ENCODE data around the gene TMEM181.
"Not testable (repeated sequence)": the region's sequence is repeated elsewhere in the genome, so short reads cannot be mapped to it uniquely, and the experiment has no call there.

TMEM181 gene

DNA sequence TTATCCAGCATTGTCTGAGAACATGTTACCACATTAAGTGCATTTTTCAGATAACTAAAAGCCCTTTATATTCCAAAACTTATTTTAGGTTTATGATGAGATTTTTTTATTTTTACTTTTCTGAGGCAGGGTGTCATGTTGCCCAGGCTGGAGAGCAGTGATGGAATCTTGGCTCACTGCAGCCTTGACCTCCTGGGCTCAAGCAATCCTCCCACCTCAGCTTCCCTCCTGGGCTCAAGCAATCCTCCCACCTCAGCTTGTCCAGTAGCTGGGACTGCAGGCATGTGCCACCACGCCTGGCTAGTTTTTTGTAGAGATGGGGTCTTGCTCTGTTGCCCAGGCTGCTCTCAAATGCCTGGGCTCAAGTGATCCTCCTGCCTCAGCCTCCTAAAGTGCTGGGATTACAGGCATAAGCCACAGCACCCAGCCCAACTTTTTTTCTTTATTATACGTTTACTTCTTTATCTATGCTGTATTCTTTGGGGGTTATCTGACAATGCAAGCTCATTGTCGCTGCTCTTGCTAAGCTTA lies 78.5 kb downstream of the TMEM181 start:
- no peak for DNase-seq (ENCODE audit: low spot score)

DNA sequence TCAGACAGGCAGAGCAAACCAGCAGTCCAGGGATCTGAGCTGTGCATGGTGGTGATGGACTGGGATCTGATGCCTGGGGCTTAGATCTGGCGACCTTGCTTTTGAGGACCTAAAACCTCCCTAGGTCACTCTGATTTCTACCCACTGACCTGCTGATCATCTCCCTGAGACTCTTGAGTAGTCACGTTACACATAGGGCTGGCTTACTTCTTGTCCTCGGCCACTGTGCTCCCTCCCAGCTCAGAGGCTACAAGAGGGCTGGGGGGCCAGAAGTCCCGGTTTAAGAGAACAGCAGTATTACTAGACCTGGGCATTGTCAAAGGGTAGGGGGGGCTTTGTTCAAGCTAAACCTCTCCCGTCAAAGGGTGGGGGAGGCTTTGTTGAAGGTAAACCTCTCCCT lies 79.2 kb downstream of the TMEM181 start:
- DNase-seq (ENCODE audit: low spot score) = no peak

DNA sequence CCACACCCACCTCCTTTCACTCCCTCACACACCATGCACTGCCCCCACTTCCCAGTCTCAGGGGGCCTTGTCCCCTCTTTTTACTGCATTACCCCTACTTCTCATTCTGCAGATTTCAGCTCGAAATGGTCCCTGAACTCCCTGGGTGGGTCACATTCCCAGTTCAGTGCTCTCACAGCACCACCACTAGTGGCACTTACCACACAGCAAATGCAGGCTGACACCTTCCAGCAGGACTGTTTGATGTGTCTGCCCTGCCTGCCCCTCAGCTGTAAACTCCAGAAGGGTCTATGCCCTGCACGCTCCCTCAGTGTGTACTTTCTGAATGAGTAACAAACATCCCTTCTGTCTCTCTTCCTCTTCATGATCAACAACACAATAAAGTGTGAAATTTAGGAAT lies 80.6 kb downstream of the TMEM181 start:
- DNase-seq (ENCODE audit: low spot score) = no peak

DNA sequence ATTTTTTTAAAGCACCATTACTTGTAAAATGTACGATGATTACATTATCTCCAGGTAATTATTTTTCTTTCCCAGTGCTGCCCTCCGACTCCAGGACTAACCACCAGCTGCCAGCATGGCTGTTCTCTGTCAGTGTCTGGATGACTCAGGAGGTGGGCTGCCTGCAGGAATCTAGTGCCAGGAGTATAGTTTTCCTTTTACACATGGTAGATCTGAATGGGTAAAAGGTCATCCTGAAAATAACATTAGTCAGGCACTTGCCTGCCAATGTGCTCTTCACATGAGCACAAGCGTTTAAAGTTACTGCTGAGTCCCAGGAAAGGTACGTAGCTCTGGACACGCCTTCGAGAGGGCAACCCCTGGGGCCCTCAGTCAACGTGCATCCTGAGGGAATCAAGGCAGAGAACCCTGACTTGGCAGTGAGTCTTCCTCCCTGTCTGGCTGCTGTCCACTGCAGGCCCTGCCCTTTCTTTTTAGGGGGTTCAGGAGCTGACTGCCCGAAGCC lies 82.3 kb downstream of the TMEM181 start:
- DNase-seq (ENCODE audit: low spot score) = peak; percentile 90

DNA sequence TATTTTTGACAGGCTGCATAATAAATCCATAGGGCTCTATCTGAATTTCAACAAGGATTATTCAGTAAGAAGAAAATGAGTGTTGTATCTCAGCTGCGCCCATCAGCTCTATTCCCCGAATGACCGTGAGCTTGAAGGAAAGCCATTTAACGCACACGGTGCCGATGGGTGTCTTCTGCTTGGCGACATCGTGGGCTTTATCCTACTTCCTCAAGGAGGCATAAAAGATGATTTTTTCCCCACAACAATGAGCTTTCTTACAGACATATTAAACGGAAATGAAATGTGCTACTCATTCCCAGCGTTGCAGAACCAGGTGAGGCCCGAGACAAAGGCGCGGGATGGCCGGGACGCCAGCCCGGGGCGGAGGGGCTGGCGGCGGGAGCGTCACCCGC lies 83.9 kb downstream of the TMEM181 start:
- peak; percentile 32 for DNase-seq (ENCODE audit: low spot score)

DNA sequence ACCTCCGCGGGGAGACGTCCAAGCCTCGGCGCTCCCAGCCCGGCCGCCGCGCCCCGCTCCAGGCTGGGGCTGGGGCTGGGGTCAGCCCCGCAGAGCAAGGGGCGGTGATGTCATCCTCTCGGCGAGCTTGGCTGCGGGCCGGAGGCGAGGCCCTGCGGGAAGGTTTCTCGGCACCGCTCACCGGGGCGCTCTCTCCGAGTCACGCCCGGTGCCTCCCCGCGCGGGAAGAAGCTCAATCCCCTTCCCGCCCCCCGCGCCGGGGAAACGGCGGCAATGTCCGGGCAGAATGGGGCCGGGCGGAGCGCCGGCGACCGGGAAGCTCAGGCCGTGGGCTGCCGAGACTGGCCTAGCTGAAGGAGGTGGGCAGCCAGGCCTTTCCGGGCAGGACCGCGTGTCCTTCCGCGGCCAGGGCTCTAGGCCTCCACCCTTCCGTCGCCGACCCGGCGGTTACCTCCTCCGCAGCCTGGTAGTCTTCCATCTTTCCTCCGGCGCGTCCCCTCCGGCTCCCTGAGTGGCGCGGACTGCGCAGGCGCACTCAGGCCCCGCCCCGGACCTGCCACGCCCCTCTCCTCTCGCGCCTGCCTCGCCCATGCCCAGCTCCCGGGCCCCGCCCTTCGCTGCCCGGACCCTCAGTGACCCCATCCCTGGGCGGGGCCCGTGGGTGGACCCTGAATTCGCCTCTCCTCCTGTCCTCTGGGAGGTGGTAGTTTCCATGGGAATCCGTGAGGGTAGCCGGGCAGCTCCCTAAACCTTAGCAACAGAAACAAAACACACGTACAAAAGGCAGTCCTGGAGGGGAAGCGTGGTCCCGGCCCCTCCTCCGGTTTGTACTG lies 84.6 kb downstream of the TMEM181 start, which contains the start of gene DYNLT1:
Gene DYNLT1, minus strand, starts transcription at position 513 of the 833 bp plus-strand sequence. Its CDS starts 35 bp downstream, at position 478.
- DNase-seq (ENCODE audit: low spot score) = peak; percentile 89

DNA sequence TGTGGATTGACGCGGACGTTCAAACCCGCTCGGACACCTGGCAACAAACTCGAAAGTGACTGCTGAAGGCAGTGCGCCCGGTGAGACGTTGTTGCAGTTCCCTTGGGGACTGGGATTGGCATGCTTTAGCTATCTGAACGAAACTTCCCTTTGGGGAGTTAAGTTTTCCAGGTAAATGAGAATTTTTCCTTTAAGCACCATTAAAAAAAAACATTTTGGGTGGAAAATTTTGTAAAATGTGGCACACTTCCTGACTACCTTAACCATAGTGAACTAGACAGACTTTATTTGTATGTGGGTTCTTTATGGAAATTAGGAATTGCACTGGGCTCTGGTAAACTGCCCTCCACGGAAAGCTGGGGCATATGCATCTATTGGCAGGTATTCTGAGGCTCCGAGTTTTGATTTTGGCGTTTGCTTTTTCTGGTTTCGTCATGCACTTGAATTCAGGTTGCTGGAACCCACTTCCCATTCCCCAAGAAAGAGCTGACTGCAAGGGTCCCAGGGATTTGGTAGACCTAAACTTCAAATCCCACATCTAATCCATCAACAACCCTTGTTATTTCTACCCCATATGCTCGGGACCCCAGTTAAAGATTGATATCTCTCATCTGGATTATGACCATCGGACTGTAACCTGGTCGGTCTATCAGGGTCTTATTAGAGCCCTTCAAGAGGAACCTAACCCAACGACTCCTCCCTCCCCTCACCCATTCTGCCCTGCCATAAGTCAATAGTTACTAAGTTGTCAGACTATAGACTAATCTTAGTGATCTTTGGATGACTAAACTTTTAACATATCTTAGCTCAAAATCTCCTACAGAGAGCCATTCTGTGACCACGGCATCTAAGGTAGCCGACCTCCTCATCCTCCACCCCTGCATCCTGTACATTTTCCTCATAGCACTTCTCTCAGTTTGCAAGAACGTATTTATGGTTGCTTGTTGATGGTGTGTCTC lies 85.5 kb downstream of the TMEM181 start:
- no peak for DNase-seq (ENCODE audit: low spot score)

DNA sequence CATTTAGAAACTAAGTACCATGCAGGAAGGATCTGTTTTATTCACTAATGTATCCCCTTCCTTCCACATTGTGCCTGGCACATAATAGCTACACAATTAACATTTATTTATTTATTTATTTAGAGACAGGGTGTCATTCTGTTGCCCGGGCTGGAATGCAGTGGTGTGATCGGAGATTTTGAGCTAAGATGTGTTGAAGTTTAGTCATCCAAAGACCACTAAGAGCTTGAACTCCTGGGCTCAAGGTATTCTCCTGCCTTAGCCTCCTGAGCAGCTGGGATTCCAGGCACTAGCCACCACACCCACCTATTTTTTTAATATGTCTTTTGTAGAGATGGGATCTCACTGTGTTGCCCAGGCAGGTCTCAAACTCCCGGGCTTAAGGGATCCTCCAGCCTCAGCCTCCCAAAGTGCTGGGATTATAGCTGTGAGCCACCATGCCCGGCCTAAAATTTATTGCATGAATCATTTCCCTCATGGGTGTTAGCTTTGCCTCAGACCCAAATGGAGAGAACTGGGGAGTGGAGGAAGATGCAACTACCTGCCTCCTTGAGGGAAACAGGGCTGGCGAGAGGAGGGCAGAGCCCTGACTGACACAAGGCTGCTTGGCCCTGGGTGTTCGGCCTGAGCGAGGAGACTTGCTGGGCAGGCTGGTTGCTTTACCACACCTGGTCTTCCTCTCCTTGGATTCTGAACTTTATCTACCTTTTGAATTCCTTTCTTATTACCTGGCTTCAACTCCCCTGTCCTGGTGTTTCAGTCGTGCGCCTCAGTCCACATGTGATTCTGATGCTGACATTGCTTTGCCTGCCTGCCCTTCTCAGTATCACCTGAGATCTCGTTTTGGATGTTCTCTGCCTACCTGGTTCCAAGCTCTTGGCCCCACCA lies 86.4 kb downstream of the TMEM181 start:
- no peak for DNase-seq (ENCODE audit: low spot score)

DNA sequence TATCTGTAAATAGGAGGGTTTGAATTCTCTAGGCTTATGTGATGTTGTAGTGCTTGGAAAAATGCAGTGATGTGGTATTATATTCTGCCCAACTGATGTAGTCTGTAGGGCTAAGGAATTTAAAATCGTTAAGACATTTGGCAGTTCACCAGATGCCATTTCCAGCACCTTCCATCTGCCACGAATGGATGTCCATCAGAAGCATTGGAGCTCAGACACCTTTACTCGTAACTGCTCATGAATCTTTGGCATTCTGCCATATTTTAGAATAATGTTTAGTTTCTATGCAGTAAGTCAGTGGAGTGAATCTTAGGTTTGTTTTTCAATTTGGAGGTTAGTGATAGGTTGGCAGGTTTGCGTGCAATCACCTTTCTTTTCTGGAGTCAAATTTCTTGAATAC lies 87.6 kb downstream of the TMEM181 start:
- DNase-seq (ENCODE audit: low spot score) = no peak

DNA sequence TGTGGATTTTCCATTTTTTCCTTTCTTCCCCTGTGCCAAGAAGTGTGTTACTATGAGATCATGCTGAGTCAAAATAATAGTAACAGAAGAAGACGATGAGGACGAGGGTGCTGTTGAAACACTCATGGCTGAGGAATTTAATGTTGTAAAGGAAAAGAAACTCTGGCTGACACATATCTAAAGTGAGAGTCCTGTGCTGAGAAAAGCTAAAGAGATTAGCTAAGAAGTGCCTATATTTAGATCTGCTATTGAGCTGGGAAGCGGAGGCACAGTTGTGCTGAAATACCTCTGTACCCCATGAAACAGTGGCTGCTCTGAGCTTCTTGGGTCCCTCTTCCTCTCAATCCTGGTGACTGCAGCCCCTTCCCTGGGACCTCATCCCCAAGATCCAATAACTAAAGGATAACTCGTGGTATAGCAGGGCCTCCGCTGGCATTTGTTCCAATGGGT lies 88.8 kb downstream of the TMEM181 start:
- DNase-seq (ENCODE audit: low spot score) = peak; percentile 83

DNA sequence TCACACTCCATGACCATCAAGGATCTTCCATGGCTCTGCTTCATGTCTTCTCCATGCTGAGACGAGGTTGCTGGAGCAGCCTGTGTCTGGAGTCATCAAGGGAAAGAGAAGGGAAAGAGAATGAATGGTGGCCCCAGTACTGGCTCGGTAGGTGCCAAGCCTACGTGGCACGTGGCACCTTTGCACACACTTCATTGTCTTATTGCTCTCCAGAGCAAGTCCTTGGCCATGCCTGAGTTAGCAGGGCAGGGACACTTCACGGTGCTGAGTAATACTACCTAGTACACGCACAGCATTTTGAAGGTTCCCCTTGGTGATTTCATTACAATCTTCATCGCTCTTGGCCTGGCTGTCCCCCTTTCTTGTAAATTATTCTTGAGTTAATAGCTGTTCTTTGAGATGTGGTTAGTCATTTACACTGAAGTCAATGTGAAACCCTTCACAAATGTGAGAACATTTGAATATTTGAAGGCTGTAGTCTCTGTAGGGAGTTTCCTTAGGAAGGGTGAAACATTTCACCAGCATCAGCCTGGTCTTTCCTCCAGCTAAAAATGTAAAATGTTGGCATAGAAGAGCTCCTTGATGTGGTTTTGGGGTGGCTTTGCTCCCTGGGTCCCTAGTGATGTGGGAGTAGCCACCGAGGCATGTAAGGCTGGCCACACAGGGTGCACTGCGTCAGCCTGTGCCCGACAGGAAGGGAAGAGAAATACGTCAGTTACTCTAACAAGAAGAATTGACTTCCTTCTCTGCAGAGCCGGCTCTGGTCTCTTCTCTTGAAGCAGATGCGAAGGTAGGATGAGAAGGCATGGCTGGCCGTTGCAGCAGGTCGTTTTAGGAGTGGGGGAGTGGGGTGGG lies 89.6 kb downstream of the TMEM181 start, which contains the start of gene SYTL3:
Gene SYTL3, plus strand, starts transcription at position 766 of the 855 bp plus-strand sequence. CDS start 13,215 bp downstream, outside the sequence.
- DNase-seq (ENCODE audit: low spot score) = no peak

DNA sequence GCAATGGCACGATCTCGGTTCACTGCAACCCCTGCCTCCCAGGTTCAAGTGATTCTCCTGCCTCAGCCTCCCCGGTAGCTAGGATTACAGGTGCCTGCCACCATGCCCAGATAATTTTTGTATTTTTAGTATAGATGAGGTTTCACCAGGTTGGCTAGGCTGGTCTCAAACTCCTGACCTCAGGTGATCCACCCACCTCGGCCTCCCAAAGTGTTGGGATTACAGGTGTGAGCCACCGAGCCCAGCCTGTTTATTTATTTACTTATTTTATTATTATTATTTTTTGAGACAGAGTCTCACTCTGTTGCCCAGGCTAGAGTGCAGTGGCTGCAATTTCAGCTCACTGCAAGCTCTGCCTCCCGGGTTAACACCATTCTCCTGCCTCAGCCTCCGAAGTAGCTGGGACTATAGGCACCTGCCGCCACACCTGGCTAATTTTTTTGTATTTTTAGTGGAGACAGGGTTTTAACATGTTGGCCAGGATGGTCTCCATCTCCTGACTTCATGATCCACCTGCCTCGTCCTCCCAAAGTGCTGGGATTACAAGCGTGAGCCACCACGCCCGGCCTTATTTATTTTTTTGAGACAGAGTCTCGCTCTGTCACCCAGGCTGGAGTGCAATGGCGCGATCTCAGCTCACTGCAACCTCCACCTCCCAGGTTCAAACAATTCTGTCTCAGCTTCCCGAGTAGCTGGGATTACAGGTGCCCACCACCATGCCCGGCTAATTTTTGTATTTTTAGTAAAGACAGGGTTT lies 92.3 kb downstream of the TMEM181 start:
- DNase-seq (ENCODE audit: low spot score) = not testable (repeated sequence)

DNA sequence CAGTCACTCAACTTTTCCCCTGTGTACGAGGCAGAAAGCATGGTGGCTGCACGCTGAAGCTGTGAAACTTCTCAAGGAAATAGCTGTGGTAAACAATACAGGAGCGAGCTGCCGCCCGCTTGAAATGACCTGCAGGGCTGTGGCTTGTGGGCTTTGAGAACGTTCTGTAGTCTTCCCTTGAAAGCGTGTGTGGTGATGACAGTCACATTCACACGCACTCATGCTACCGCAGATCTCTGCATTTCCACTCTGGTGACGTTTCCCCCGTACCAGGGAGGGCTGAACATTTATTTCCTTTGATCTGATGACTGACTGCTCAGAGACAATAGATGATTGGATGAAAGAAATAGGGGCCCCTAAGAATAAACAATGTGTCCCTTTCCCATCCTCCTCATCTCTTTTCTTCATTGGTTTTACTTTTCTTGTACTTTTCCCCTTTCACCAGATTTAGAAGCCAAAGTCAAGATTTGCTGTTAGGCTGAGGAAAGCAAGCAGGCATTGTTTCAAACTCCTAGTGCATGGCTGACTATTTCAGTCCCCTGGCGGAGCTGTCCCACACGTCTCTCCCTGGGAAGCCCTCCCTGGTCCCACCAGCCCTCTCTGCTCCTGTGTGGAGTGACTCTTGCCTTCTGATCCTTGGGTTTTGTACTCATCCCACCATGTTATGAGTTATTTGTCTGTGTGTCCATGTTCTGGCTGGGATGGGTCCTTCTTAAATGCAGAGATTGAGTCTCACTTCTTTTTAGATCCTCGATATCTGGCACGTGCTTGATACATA lies 93.9 kb downstream of the TMEM181 start:
- DNase-seq (ENCODE audit: low spot score) = no peak

DNA sequence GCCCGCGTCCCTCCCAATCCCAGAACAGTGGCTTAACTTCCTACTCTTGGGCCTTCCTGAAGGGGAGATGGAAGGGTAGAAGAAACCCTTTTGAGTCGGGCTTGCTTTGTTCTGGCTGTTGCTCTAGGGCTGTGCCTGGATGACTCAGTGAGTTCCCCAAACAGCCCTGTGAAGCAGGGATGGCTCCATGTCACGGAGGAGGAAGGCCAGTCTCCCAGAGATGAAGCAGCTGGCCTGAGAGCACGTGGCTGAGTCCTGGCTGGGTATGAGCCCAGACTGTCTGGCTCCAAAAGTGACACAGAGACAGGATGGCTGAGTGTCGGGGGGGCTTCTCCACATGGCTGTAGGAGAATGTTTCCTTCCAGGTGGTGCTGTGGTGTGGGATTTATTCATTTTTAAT lies 94.6 kb downstream of the TMEM181 start:
- DNase-seq (ENCODE audit: low spot score) = no peak

DNA sequence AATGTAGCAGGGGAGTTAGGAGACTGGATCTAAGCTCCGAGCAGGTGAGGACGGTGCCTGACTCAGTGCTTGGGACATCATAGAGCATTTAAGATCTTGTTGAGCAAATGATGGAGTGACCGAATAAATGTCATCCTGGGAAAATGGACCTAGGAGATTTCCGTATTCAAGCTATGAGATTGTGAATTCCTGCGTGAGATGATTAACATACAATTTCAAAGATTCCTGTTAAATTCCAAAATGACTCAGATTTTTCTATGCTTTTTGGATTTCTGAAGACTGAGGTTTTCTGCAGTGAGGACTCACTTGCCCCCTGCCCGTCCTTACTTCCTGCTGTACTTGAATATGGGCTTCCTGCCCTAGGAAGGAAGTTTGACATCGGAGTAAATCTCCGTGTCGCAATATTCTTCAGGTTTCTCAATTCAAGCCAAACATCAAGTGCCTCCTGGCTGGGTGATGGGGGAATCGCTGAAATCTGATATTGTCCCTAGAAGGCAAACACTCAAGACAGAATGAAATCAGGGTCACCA lies 95.1 kb downstream of the TMEM181 start:
- no peak for DNase-seq (ENCODE audit: low spot score)

DNA sequence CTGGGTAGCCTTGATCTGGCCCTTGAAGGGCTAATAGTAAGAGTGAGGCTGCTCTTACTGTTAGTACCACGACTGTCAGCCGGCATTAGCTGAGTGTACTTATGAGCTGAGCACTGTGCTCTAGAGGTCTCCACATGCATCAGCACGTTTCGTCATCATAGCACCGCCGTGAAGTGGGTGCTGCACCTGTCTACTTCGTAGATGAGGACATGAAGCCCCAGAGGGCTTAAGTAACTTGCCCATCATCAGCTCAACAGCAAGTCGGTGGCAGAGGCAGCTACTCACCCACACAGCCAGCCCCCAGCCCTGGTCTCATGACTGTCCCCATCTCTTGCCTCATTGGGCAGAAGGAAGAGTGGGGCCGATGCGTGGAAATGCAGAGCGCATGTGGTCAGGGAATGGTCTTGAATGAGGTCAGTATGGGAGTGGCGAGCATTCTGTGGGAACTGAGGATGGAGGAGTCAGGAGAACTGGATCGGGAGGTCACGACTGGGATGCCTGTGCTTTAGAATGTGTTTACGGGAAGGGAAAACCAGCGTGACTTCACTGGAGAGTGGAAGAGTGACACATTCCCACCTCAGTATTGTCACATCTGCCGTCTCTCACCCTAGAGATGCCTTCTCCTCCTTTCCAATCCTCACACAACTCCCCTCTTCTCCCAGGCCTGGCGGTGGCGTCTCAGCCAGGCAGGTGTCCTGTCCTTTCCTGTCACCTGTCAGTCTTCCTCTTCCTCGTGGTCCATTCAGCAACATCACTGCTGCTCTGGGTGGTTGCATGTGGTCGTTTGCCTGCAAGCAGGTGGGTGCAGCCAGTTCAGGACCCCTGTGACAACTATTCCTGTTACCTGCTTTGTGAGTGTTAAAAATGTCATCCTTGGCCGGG lies 95.9 kb downstream of the TMEM181 start:
- no peak for DNase-seq (ENCODE audit: low spot score)

DNA sequence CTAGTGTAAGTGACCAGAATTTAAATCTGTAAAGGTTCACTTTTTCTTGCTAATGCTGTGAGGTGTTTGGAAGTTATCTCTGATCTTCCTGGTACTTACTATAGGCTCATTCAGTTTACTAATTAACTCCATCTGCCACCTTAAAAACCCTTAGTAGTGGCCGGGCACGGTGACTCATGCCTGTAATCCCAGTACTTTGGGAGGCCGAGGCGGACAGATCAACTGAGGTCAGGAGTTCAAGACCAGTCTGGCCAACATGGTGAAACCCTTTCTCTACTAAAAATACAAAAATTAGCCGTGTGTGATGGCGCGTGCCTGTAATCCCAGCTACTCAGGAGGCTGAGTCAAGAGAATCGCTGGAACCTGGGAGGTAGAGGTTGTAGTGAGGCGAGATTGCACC lies 97.1 kb downstream of the TMEM181 start:
- not testable (repeated sequence) for DNase-seq (ENCODE audit: low spot score)

Measured in RKO (cell line).